Urothelium cell line (cell line): ENCODE data around the gene FCN3.
"Not testable (repeated sequence)": the region's sequence is repeated elsewhere in the genome, so short reads cannot be mapped to it uniquely, and the experiment has no call there.

Experiments
- DNase-seq: peaks from one replicate; pipeline ENCODE4 v3.0.0; 2011; ENCODE audit warnings: low spot score, mixed read lengths
- FAIRE-seq: peaks from 2 replicates; lab custom pipeline; 2011; peaks lifted over from hg19 to GRCh38; lab: Jason Lieb, UNC

The FCN3 gene

GRCh38 chr1:27399251-27400025 is 24.8 kb upstream of the FCN3 start:
- no peak for DNase-seq
- no peak for FAIRE-seq

GRCh38 chr1:27398405-27399149 is 24.0 kb upstream of the FCN3 start:
- FAIRE-seq, result no peak
- DNase-seq, result no peak

GRCh38 chr1:27397749-27398148 is 23.1 kb upstream of the FCN3 start:
- FAIRE-seq, result no peak
- no peak for DNase-seq

GRCh38 chr1:27397110-27397509 is 22.5 kb upstream of the FCN3 start:
- no peak for DNase-seq
- no peak for FAIRE-seq

- DNase-seq, result peak; percentile 87
- FAIRE-seq, result no peak
These were observed 21.0 kb upstream of the FCN3 start for GRCh38 chr1:27395441-27396195.

GRCh38 chr1:27394925-27395324 is 20.3 kb upstream of the FCN3 start:
- DNase-seq, result no peak
- no peak for FAIRE-seq

GRCh38 chr1:27394282-27394658 is 19.6 kb upstream of the FCN3 start:
- FAIRE-seq (peak; percentile 42), DNase-seq (no peak)

GRCh38 chr1:27393641-27394281 is 19.1 kb upstream of the FCN3 start:
- no peak for DNase-seq
- no peak for FAIRE-seq

- DNase-seq, result peak; percentile 44
- no peak for FAIRE-seq
These were observed 18.4 kb upstream of the FCN3 start for GRCh38 chr1:27392778-27393635.

GRCh38 chr1:27392096-27392777 is 17.6 kb upstream of the FCN3 start, which contains the start of gene GPR3:
Gene GPR3, plus strand, starts transcription at chr1:27392622. Its CDS starts 1,177 bp downstream, at chr1:27393799.
- no peak for FAIRE-seq
- peak; percentile 97 for DNase-seq

- DNase-seq (no peak), FAIRE-seq (no peak)
These were observed 17.0 kb upstream of the FCN3 start for GRCh38 chr1:27391511-27392095.

GRCh38 chr1:27388337-27389005 is 13.8 kb upstream of the FCN3 start:
- DNase-seq, result peak; percentile 74
- peak; percentile 53 for FAIRE-seq

GRCh38 chr1:27384797-27385196 is 10.2 kb upstream of the FCN3 start:
- not testable (repeated sequence) for FAIRE-seq, DNase-seq

GRCh38 chr1:27383661-27384060 is 9.0 kb upstream of the FCN3 start:
- FAIRE-seq (no peak), DNase-seq (no peak)

GRCh38 chr1:27383039-27383605 is 8.5 kb upstream of the FCN3 start, which contains the start of gene CD164L2:
Gene CD164L2, minus strand, starts transcription at chr1:27383333. Its CDS starts 94 bp downstream, at chr1:27383239.
- FAIRE-seq, result no peak
- DNase-seq, result peak; percentile 41

- FAIRE-seq (no peak), DNase-seq (no peak)
These were observed 7.5 kb upstream of the FCN3 start for GRCh38 chr1:27381969-27382762.
